Activated CD4-positive, alpha-beta memory T cell treated with anti-CD3 and anti-CD28 coated beads for 36 hours (primary cell): ENCODE data around the gene JDP2. TPM values are rescaled to one million over a fixed set of nuclear protein-coding genes. Genes with fewer than 3 reads are reported as not detected.

Experiments
- CTCF ChIA-PET: fragments of 350-600 bp; sonication (Branson Sonifier 250); formaldehyde crosslinking; loops from one replicate; lab custom pipeline; 2021; ENCODE audit warnings: antibody characterized with exemption, inconsistent platforms; lab: Charles Lee
- POLR2A ChIA-PET: fragments of 350-600 bp; sonication (Branson Sonifier 250); formaldehyde crosslinking; loops from one replicate; lab custom pipeline; 2021; ENCODE audit warnings: antibody characterized with exemption; lab: Charles Lee
- DNase-seq: peaks from one replicate; pipeline ENCODE4 v3.0.0-alpha.2; 2020
- H3K27ac Mint-ChIP-seq: one replicate; pipeline ENCODE4 v1.8.0; 2021; ENCODE audit warnings: mixed read lengths
- H3K27me3 Mint-ChIP-seq: one replicate; pipeline ENCODE4 v1.8.0; 2021; ENCODE audit warnings: mixed read lengths
- H3K36me3 Mint-ChIP-seq: one replicate; pipeline ENCODE4 v1.8.0; 2021; ENCODE audit warnings: mixed read lengths
- H3K4me1 Mint-ChIP-seq: one replicate; pipeline ENCODE4 v1.8.0; 2021; ENCODE audit warnings: low read depth, mixed read lengths
- H3K4me3 Mint-ChIP-seq: one replicate; pipeline ENCODE4 v1.8.0; 2021; ENCODE audit warnings: mild to moderate bottlenecking, mixed read lengths
- H3K9me3 Mint-ChIP-seq: one replicate; pipeline ENCODE4 v1.8.0; 2021; ENCODE audit warnings: mixed read lengths
- intact Hi-C: fragments of 100-400 bp; cut with micrococcal nuclease; formaldehyde crosslinking; loops from one replicate; pipeline ENCODE4 v1.15.1; 2023
- total RNA-seq, 2 experiments: library from RNA; stranded (reverse); gene quantifications; one replicate each; pipeline ENCODE4 v1.2.3, GENCODE V29; 2021

JDP2 gene
- total RNA-seq, 2 experiments from 2014 or later = 1.7 to 1.8 TPM

DNA sequence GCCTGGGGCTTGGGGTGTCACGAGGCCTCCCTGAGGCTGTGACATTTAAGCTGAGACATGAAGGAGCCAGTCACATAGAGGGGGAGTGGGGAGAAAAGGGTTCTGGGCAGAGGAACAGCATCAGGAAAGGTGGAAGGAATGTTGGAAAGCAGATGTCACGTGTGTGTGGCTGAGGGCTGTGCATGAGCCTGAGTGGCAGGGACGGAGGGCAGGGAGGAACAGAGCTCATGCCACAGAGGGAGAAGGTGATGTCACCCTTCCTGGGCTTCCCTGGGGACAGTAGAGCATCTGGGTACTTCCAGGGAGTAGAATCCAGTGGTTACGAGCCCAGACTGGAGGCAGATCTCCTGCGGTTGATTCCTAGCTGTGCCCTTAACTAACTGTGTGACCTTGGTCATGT is 32.0 kb upstream of the JDP2 start:
- Mint-ChIP-seq H3K27me3 (no peaks in the 10 kb centered on the region), H3K9me3 (peaks cover 3% of the 10 kb centered on the region), H3K27ac (no peak overlapping the region), H3K4me3 (no peak overlapping the region), H3K4me1 (peaks cover 8% of the 10 kb centered on the region), H3K36me3 (no peaks in the 10 kb centered on the region)
- POLR2A ChIA-PET = no interaction called here
- CTCF ChIA-PET = no interaction called here
- DNase-seq = no peak
- intact Hi-C loops = no loop called here

DNA sequence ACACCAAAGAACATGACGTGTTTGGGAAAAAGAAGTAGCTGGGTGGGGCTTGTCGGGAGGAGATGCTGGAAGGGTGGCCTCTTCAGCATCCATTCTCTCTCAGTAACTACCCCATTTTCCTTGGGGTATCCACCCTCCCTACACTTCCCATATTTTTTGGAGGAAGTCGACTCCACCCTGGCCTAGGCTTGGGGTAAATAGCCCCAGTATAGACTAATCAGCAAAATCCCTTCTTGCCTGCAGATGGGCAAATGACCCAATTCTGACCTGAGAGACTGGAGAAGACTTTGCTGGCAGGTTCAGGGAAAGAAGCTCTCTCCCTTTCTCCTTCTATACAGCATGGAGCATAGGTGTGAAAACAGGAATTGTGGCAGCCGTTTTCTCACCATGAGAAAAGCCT is 28.5 kb upstream of the JDP2 start:
- Mint-ChIP-seq H3K4me1 (peaks cover 10% of the 10 kb centered on the region), H3K36me3 (no peaks in the 10 kb centered on the region), H3K4me3 (no peak overlapping the region), H3K27ac (no peak overlapping the region), H3K27me3 (no peaks in the 10 kb centered on the region), H3K9me3 (peaks cover 3% of the 10 kb centered on the region)
- DNase-seq = no peak
- intact Hi-C loops = no loop called here
- CTCF ChIA-PET = interaction anchor here (1.3 kb wide), 1 partner anchor 89 kb away, joined by 3 read pairs; no protein-coding TSS in a partner anchor
- POLR2A ChIA-PET = no interaction called here

DNA sequence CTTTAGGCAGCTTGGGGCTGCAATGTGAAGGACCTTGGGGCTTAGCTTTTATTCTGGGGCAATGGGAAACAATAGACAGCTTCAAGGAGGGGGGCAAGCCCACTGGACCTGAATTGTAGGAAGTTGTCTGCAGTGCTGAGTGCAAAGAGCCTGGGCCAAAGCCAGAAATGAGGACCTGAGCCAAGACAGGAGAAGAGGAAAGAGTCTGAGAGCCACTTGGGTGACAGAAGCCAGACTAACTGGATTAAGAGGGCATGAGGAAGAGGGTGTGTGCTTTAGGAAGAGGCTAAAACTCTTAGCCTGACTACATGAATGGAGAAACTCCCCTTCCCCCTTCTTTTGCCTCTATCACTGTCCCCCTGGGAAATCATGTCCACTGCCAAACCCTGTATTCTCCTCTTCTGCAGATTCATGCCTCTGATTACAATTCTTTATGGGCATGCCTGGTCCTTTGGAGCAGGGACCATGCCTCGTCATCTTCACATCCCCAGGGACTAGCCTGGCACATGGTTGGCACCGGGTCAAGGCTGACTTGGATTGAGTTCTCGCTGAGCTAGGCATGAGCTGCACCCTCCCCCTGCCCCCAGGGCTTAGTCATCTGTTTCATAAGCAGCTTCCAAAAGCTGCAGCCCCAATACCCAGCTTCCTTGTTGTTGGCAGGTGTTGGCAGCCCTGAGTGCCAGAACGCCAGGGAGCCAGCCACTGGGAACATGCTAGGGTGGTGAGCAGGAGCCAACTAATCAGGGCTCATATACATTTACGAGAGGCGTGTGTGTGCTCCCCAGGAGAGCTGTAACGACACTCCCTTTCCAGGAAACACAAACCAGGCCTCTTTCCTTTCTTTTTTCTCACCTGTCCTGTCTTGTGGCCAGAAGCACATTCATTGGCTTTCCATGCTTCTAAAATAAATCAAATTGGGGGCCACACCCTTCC is 27.7 kb upstream of the JDP2 start:
- Mint-ChIP-seq H3K9me3 (peaks cover 3% of the 10 kb centered on the region), H3K27ac (no peak overlapping the region), H3K36me3 (no peaks in the 10 kb centered on the region), H3K4me3 (no peak overlapping the region), H3K27me3 (no peaks in the 10 kb centered on the region), H3K4me1 (peaks cover 10% of the 10 kb centered on the region)
- ChIA-PET CTCF (interaction anchor here (1.3 kb wide), 1 partner anchor 89 kb away, joined by 3 read pairs; no protein-coding TSS in a partner anchor), POLR2A (no interaction called here)
- intact Hi-C loops = no loop called here
- DNase-seq = peak; percentile 20

DNA sequence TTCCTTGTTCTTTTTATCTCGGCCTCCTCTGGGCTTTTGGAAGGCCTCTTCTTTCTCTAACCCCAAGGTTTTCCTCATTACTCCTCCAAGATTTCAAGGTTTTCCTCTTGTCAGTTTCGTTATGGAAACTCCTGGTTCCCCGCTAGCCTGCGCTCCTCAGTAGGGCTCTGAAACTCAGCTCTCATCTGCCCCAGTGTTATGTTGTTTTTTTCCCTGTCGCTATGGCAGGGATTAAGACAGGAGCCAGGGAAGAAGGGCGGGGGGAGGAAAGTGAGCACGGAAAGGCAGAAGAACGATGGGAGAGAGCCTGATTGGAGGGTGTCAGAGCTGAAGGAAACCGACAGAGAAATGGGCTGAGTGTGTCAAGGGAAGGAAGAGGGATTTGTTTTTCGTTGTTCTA is 26.5 kb upstream of the JDP2 start:
- H3K9me3 Mint-ChIP-seq = peaks cover 3% of the 10 kb centered on the region
- ChIA-PET POLR2A (no interaction called here), CTCF (no interaction called here)
- H3K27ac Mint-ChIP-seq = no peak overlapping the region
- intact Hi-C loops = no loop called here
- no peaks in the 10 kb centered on the region for H3K36me3 Mint-ChIP-seq
- DNase-seq = no peak
- H3K4me1 Mint-ChIP-seq = peaks cover 10% of the 10 kb centered on the region
- no peaks in the 10 kb centered on the region for H3K27me3 Mint-ChIP-seq
- no peak overlapping the region for H3K4me3 Mint-ChIP-seq

DNA sequence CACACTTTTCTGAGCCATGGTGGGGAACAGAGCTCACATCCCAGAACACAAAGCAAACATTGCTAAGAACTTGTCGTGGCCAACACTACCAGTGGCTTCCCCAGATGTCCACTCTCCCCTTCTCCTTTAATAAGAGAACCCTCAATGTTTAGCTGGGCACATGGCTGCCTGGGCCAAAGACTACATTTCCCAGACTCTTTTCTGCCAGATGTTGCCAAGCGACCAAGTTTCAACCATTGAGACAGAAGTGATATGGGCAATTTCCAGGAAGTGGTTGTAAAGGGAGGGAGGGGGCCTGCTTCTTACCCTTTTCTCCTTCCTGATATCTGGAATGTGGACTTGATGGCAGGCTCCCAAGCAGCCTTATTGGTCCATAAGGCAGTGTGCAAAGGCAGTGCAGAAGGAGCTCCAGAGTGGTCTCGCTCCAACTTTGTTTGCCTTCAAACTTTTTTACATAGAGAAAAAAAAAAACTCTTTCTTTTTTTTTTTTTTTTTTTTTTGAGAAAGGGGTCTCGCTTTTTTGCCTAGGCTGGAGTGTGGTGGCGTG is 24.9 kb upstream of the JDP2 start:
- H3K36me3 Mint-ChIP-seq = no peaks in the 10 kb centered on the region
- no peaks in the 10 kb centered on the region for H3K27me3 Mint-ChIP-seq
- CTCF ChIA-PET = no interaction called here
- no peak for DNase-seq
- POLR2A ChIA-PET = no interaction called here
- peaks cover 3% of the 10 kb centered on the region for H3K9me3 Mint-ChIP-seq
- no peak overlapping the region for H3K4me3 Mint-ChIP-seq
- peaks cover 10% of the 10 kb centered on the region for H3K4me1 Mint-ChIP-seq
- intact Hi-C loops = no loop called here
- no peak overlapping the region for H3K27ac Mint-ChIP-seq

DNA sequence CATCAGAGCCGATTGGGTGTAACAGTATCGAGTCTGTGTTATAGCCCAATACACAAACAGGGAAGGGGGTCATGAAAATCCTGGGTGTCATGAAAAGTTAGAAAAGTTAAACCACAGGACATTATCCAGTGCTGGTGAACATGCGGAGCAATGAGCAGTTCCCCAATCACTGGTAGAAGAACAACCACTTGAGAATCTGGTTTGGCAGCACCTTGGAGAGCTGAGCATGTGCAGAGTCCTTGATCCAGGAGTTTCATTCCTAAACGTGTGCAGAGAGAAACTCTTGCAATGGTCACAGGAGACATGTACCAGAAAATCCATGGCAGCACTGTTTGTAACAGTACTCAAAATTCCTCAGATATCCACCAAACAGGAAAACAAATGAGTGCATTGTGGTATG is 23.0 kb upstream of the JDP2 start:
- Mint-ChIP-seq H3K27me3 (no peaks in the 10 kb centered on the region), H3K27ac (no peak overlapping the region), H3K36me3 (no peaks in the 10 kb centered on the region), H3K9me3 (no peaks in the 10 kb centered on the region), H3K4me1 (peaks cover 10% of the 10 kb centered on the region), H3K4me3 (no peak overlapping the region)
- CTCF ChIA-PET = no interaction called here
- DNase-seq = no peak
- POLR2A ChIA-PET = no interaction called here
- intact Hi-C loops = no loop called here

DNA sequence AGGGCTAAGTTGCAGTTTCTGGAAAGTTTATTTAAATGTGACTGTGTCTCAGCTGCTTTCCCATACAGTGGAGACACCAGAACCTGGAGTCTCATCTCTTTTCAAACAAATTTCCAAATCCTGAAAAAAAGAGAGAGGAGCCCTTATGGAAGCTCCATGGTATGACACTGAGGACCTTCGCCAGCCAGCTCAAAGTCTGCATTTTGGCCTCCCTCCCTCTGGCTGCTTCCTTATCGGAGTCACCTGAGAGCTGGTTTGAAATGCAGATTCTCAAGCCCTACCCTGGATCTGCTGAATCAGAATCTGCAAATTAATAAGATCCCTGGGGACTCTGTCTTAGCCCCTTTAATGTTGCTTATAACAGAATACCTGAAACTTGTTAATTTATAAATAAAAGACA is 21.7 kb upstream of the JDP2 start:
- no peak for DNase-seq
- Mint-ChIP-seq H3K36me3 (no peaks in the 10 kb centered on the region), H3K9me3 (no peaks in the 10 kb centered on the region), H3K27me3 (no peaks in the 10 kb centered on the region), H3K4me3 (no peak overlapping the region), H3K4me1 (no peaks in the 10 kb centered on the region), H3K27ac (no peak overlapping the region)
- intact Hi-C loops = no loop called here
- ChIA-PET CTCF (no interaction called here), POLR2A (no interaction called here)

DNA sequence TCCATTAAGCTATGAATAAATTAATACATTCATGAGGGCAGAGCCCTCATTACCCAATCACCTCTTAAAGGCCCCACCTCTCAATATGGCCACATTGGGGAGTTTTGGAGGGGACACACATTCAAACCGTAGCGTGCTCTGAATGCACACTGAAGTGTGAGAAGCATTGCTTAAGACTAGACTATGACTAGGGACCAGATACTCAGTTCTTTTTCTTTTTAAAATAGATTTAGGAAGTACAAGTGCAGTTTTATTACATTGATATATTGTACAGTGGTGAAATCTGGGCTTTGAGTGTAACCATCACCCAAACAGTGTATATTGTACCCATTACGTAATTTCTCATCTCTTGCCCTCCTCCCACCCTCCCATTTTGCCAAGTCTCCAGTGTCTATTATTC is 21.0 kb upstream of the JDP2 start:
- Mint-ChIP-seq H3K27me3 (no peaks in the 10 kb centered on the region), H3K36me3 (no peaks in the 10 kb centered on the region), H3K4me3 (no peak overlapping the region), H3K4me1 (no peaks in the 10 kb centered on the region), H3K9me3 (no peaks in the 10 kb centered on the region), H3K27ac (no peak overlapping the region)
- CTCF ChIA-PET = no interaction called here
- intact Hi-C loops = no loop called here
- DNase-seq = no peak
- POLR2A ChIA-PET = interaction anchor here (1.2 kb wide), 1 partner anchor 9 kb away, joined by 3 read pairs; no protein-coding TSS in a partner anchor

DNA sequence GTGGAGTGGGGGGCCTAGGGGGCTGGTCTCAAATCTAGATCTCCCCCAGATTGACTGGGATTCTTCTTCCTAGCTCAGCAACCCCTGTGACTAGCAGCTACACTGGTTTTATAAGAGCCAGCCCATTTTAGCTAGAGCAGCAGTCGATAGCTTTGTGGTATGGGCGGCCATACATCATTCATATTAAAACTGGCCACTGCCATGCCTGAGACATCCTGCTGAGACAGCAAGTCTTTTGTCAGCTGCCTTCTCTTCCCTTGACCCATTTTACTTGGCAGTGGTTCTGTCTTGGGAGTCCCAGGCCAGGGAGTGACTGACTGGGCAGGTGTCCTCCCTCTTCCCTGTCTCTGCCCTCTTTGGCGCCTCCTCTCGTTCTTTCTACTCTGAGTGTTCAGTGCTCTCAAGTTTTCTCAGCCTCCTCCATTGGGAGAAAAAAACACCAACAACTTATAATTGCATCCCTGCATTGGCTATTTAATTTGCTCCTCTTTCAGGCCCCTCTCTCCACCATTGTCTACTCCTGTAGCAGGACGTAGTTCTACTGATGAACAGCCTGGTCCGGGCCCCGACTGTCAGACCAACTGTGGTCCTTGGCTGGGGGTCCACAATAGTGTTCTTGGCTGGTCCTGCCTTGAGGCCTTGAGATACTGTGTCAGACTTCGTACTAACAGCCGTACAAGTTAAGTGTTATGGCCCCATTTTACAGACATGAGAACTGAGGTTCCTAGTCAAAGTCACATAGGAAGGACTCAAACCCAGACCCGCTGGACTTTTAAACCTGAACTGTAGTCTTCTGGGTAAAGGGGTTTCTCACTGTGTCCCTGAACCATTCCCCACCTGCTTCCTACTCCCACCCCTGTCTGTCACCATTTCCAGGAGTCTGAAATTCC is 18.3 kb upstream of the JDP2 start:
- CTCF ChIA-PET = no interaction called here
- no peak overlapping the region for H3K4me3 Mint-ChIP-seq
- H3K4me1 Mint-ChIP-seq = no peaks in the 10 kb centered on the region
- no peaks in the 10 kb centered on the region for H3K27me3 Mint-ChIP-seq
- H3K36me3 Mint-ChIP-seq = no peaks in the 10 kb centered on the region
- no peak for DNase-seq
- POLR2A ChIA-PET = no interaction called here
- H3K27ac Mint-ChIP-seq = no peak overlapping the region
- H3K9me3 Mint-ChIP-seq = no peaks in the 10 kb centered on the region
- intact Hi-C loops = no loop called here

DNA sequence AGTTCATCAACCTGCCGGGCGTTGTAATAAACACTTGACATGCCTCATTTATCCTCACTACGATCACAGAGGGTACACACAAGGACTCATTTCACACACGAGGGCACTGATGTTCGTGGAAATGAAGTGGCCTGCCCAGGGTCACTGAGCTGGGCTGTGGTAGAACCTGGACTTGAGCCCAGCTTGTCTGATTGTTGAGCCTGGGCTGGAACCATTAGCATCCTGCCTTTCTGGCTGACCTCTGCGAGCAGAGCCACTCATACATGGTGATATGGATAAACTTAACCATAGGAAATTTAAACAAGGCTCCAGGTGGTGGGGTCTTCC is 16.6 kb upstream of the JDP2 start:
- H3K36me3 Mint-ChIP-seq = no peaks in the 10 kb centered on the region
- intact Hi-C loops = no loop called here

DNA sequence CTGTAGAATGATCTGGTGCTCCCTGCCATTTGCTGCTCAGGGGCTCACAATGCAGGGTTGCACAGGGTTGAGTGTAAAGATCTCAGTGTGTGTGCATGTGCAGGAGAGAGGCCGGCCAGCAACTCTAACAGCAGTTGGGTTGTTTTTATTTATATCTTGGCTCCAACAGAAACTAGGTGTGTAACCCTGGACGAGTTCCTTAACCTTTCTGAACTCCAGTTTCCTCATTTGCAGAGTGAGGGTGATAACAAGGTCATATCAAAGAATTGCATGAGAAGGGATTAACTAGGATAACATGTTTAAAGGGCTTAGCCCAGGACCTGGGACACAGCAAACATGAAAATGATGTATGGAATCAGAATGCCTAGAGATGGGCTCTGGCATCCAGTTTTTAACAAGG is 14.8 kb upstream of the JDP2 start:
- intact Hi-C loops = no loop called here
- ChIA-PET POLR2A (no interaction called here), CTCF (no interaction called here)
- H3K4me3 Mint-ChIP-seq = no peak overlapping the region
- H3K9me3 Mint-ChIP-seq = no peaks in the 10 kb centered on the region
- H3K4me1 Mint-ChIP-seq = no peaks in the 10 kb centered on the region
- H3K36me3 Mint-ChIP-seq = no peaks in the 10 kb centered on the region
- no peak for DNase-seq
- H3K27me3 Mint-ChIP-seq = no peaks in the 10 kb centered on the region
- H3K27ac Mint-ChIP-seq = no peak overlapping the region

More for the DNA sequence above, 16.6 kb upstream of the JDP2 start:
- POLR2A ChIA-PET = no interaction called here
- Mint-ChIP-seq H3K9me3 (no peaks in the 10 kb centered on the region), H3K4me1 (no peaks in the 10 kb centered on the region), H3K4me3 (no peak overlapping the region), H3K27me3 (no peaks in the 10 kb centered on the region), H3K27ac (no peak overlapping the region)
- DNase-seq = no peak
- CTCF ChIA-PET = no interaction called here

DNA sequence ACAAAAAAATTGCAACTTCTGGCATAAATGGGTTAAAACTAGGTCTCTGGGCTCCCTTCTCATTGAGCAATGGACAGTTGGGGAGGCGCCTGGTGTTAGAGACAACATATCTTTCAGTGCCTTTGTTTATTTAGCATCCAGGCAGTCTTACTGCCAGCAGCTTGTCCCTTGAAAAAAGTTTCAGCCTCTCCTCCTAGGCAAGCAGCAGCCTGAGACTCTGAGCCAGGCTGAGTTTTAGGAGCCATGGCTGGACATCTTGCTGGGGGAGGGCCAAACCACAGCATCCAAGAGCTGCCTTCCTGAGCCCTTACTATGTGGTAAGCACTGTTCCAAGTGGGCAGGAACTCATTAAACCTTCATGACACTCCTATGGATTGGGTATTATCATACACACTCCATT is 10.1 kb upstream of the JDP2 start:
- H3K9me3 Mint-ChIP-seq = no peaks in the 10 kb centered on the region
- no peaks in the 10 kb centered on the region for H3K27me3 Mint-ChIP-seq
- intact Hi-C loops = no loop called here

More for the DNA sequence above, 10.1 kb upstream of the JDP2 start:
- no peak for DNase-seq
- Mint-ChIP-seq H3K4me3 (no peak overlapping the region), H3K4me1 (peaks cover 16% of the 10 kb centered on the region), H3K36me3 (no peaks in the 10 kb centered on the region), H3K27ac (no peak overlapping the region)
- CTCF ChIA-PET = interaction anchor here (0.7 kb wide), 1 partner anchor 405 kb away, joined by 4 read pairs; no protein-coding TSS in a partner anchor
- POLR2A ChIA-PET = no interaction called here
